ENCODE results near the gene NAA35.

NAA35 gene

GRCh38 chr9:86062845-86063693 lies 122.1 kb downstream of the NAA35 start:
- no peak for DNase-seq (ENCODE audit: low spot score)

GRCh38 chr9:86064220-86064619 lies 123.3 kb downstream of the NAA35 start:
- DNase-seq (ENCODE audit: low spot score): peak; percentile 76

GRCh38 chr9:86069206-86069869 lies 128.4 kb downstream of the NAA35 start:
- DNase-seq (ENCODE audit: low spot score): peak; percentile 46

Measured in D341Med (cell line).